HEK293 (cell line): ENCODE results near the gene MOB3C.

Source experiments
- CTCF ChIA-PET: fragments of 350-600 bp; formaldehyde crosslinking; extraction: SDS; loops from one replicate; lab custom pipeline; 2021; ENCODE audit warnings: antibody characterized with exemption; lab: Yijun Ruan, JAX
- POLR2A ChIA-PET: fragments of 300-600 bp; formaldehyde crosslinking; extraction: SDS; loops from one replicate; lab custom pipeline; 2020; ENCODE audit warnings: antibody characterized with exemption, inconsistent platforms; lab: Yijun Ruan, JAX
- H3K27ac ChIP-seq: fragments of 200-500 bp; sonication (Bioruptor generic); 2 replicates; pipeline ENCODE4 v1.5.1; 2014; ENCODE audit warnings: low read depth, low read length, control low read depth, inconsistent platforms; ENCODE audit errors: extremely low read depth
- H3K36me3 ChIP-seq, 2 experiments: fragments of 200-500 bp in 1 of 2; sonication (Bioruptor generic) in 1 of 2; 1 replicate in 1 of 2; 2 replicates in 1 of 2; pipeline ENCODE4 v1.5.1; 2014 to 2017; ENCODE audit warnings: inconsistent platforms in 2 of 2, low read length in 2 of 2; ENCODE audit not compliant: control insufficient read depth in 2 of 2, insufficient read depth in 1 of 2
- H3K4me1 ChIP-seq: fragments of 200-500 bp; sonication (Bioruptor generic); 2 replicates; pipeline ENCODE4 v1.5.1; 2014; ENCODE audit warnings: mild to moderate bottlenecking, low read length, inconsistent platforms; ENCODE audit not compliant: control insufficient read depth, insufficient read depth
- H3K4me3 ChIP-seq: 2 replicates; pipeline ENCODE4 v1.5.1; 2011; ENCODE audit warnings: low read depth, mild to moderate bottlenecking, control low read depth, low read length, moderate library complexity
- H3K9me3 ChIP-seq: fragments of 200-500 bp; sonication (Bioruptor generic); 2 replicates; pipeline ENCODE4 v1.5.1; 2014; ENCODE audit warnings: low read depth, low read length, inconsistent platforms; ENCODE audit not compliant: control insufficient read depth, insufficient read depth
- BCL6B ChIP-seq: fragments of 450-650 bp; formaldehyde crosslinking; IDR thresholded peaks from 2 replicates; pipeline ENCODE4 v1.5.1; 2017; ENCODE audit warnings: missing biosample characterization, missing genetic modification characterization
- FEZF1 ChIP-seq: fragments of 450-650 bp; formaldehyde crosslinking; IDR thresholded peaks from 2 replicates; pipeline ENCODE4 v1.5.1; 2016; ENCODE audit warnings: missing biosample characterization, missing genetic modification characterization
- HIC1 ChIP-seq: fragments of 450-650 bp; formaldehyde crosslinking; IDR thresholded peaks from 2 replicates; pipeline ENCODE4 v1.5.1; 2016; ENCODE audit warnings: missing biosample characterization, missing genetic modification characterization
- KLF17 ChIP-seq: fragments of 450-650 bp; formaldehyde crosslinking; IDR thresholded peaks from 2 replicates; pipeline ENCODE4 v1.5.1; 2016; ENCODE audit warnings: missing biosample characterization, missing genetic modification characterization
- PRDM1 ChIP-seq: fragments of 450-650 bp; formaldehyde crosslinking; IDR thresholded peaks from 2 replicates; pipeline ENCODE4; 2016; ENCODE audit warnings: missing biosample characterization, missing genetic modification characterization
- SALL2 ChIP-seq: fragments of 450-650 bp; formaldehyde crosslinking; IDR thresholded peaks from 2 replicates; pipeline ENCODE4 v1.5.0; 2017; ENCODE audit warnings: missing biosample characterization, mild to moderate bottlenecking, missing genetic modification characterization, borderline replicate concordance
- SCRT1 ChIP-seq: fragments of 450-650 bp; formaldehyde crosslinking; IDR thresholded peaks from 2 replicates; pipeline ENCODE4 v1.5.1; 2016; ENCODE audit warnings: missing biosample characterization, missing genetic modification characterization, borderline replicate concordance
- TCF7L2 ChIP-seq: IDR thresholded peaks from 2 replicates; pipeline ENCODE4 v1.6.1; 2011; ENCODE audit warnings: low read depth, mild to moderate bottlenecking, inconsistent platforms, low read length, moderate library complexity, borderline replicate concordance
- ZFP41 ChIP-seq: fragments of 450-650 bp; formaldehyde crosslinking; IDR thresholded peaks from 2 replicates; pipeline ENCODE4 v1.5.1; 2016; ENCODE audit warnings: missing biosample characterization, missing genetic modification characterization, borderline replicate concordance
- ZFP69B ChIP-seq: fragments of 450-650 bp; formaldehyde crosslinking; IDR thresholded peaks from 2 replicates; pipeline ENCODE4 v1.5.1; 2016; ENCODE audit warnings: missing biosample characterization, missing genetic modification characterization
- ZIC2 ChIP-seq: fragments of 450-650 bp; formaldehyde crosslinking; IDR thresholded peaks from 2 replicates; pipeline ENCODE4 v1.5.1; 2016; ENCODE audit warnings: missing biosample characterization, missing genetic modification characterization
- ZNF2 ChIP-seq: fragments of 450-650 bp; formaldehyde crosslinking; IDR thresholded peaks from 2 replicates; pipeline ENCODE4 v1.5.1; 2016; ENCODE audit warnings: missing biosample characterization, missing genetic modification characterization
- ZNF248 ChIP-seq: fragments of 450-650 bp; formaldehyde crosslinking; IDR thresholded peaks from 2 replicates; pipeline ENCODE4 v1.5.1; 2017; ENCODE audit warnings: missing biosample characterization, missing genetic modification characterization
- ZNF266 ChIP-seq: fragments of 450-650 bp; formaldehyde crosslinking; IDR thresholded peaks from 2 replicates; pipeline ENCODE4 v1.5.1; 2016; ENCODE audit warnings: missing biosample characterization, missing genetic modification characterization, low read depth
- ZNF302 ChIP-seq: fragments of 450-650 bp; formaldehyde crosslinking; IDR thresholded peaks from 2 replicates; pipeline ENCODE4 v1.5.1; 2016; ENCODE audit warnings: missing biosample characterization, missing genetic modification characterization, low read depth
- ZNF324 ChIP-seq: fragments of 450-650 bp; formaldehyde crosslinking; IDR thresholded peaks from 2 replicates; pipeline ENCODE4 v1.5.1; 2016; ENCODE audit warnings: missing biosample characterization, missing genetic modification characterization
- ZNF366 ChIP-seq: fragments of 450-650 bp; formaldehyde crosslinking; conservative IDR thresholded peaks from 2 replicates; pipeline ENCODE4 v1.5.1; 2016; ENCODE audit warnings: missing biosample characterization, missing genetic modification characterization
- ZNF664 ChIP-seq: fragments of 450-650 bp; formaldehyde crosslinking; IDR thresholded peaks from 2 replicates; pipeline ENCODE4 v1.5.1; 2016; ENCODE audit warnings: missing biosample characterization, missing genetic modification characterization
- TF ChIP-seq, protein P1 (sequence below): fragments of 450-650 bp; formaldehyde crosslinking; IDR thresholded peaks from 2 replicates; pipeline ENCODE4 v1.5.1; 2016; ENCODE audit warnings: missing biosample characterization, missing genetic modification characterization, borderline replicate concordance

Gene MOB3C

DNA sequence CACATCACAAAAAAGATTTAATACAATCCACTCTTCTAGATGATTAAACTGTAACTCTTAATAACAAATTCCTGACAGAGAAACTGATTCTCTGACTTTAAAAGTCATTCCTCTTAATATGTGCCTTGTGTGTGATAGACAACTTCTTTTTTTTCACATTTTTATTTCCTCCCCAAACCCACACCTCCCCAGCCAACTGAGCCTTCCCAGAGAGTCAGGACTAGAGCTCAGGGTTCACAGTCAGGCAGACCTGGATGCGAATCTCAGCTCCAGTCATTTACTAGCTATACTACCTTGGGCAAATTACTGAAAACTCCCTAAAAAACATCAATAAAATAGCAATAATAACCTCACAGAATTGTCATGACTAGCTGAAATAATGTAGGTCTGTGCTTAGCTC is 37.4 kb upstream of the MOB3C start:
- Histone ChIP-seq H3K27ac (no peak overlapping the region), H3K36me3 (peaks cover 30 to 87% of the 10 kb centered on the region in 2 experiments)
- POLR2A ChIA-PET: interaction anchor here (0.9 kb wide), 1 partner anchor 13 kb away, joined by 3 read pairs; the partner anchor contains the start of gene ATPAF1

More for the DNA sequence above, 37.4 kb upstream of the MOB3C start:
- Histone ChIP-seq H3K9me3 (no peaks in the 10 kb centered on the region), H3K4me3 (no peak overlapping the region), H3K4me1 (no peaks in the 10 kb centered on the region)
- TF ChIP-seq BCL6B: no peak
- TF ChIP-seq, protein P1, sequence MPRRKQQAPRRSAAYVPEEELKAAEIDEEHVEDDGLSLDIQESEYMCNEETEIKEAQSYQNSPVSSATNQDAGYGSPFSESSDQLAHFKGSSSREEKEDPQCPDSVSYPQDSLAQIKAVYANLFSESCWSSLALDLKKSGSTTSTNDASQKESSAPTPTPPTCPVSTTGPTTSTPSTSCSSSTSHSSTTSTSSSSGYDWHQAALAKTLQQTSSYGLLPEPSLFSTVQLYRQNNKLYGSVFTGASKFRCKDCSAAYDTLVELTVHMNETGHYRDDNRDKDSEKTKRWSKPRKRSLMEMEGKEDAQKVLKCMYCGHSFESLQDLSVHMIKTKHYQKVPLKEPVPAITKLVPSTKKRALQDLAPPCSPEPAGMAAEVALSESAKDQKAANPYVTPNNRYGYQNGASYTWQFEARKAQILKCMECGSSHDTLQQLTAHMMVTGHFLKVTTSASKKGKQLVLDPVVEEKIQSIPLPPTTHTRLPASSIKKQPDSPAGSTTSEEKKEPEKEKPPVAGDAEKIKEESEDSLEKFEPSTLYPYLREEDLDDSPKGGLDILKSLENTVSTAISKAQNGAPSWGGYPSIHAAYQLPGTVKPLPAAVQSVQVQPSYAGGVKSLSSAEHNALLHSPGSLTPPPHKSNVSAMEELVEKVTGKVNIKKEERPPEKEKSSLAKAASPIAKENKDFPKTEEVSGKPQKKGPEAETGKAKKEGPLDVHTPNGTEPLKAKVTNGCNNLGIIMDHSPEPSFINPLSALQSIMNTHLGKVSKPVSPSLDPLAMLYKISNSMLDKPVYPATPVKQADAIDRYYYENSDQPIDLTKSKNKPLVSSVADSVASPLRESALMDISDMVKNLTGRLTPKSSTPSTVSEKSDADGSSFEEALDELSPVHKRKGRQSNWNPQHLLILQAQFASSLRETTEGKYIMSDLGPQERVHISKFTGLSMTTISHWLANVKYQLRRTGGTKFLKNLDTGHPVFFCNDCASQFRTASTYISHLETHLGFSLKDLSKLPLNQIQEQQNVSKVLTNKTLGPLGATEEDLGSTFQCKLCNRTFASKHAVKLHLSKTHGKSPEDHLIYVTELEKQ (tag by site-specific recombination): no peak
- TF ChIP-seq ZNF324 (tag by site-specific recombination): no peak
- TF ChIP-seq FEZF1 (tag by site-specific recombination): no peak
- no peak for TF ChIP-seq SALL2 (tag by site-specific recombination)
- no peak for TF ChIP-seq ZFP41
- TF ChIP-seq ZNF2 (tag by site-specific recombination): no peak
- no peak for TF ChIP-seq ZNF302
- no peak for TF ChIP-seq ZFP69B
- no peak for TF ChIP-seq TCF7L2
- TF ChIP-seq ZNF664 (tag by site-specific recombination): no peak
- no peak for TF ChIP-seq ZNF266 (tag by site-specific recombination)
- no peak for TF ChIP-seq KLF17 (tag by site-specific recombination)
- TF ChIP-seq HIC1 (tag by site-specific recombination): no peak
- no peak for TF ChIP-seq ZNF366
- TF ChIP-seq PRDM1 (tag by site-specific recombination): no peak
- no peak for TF ChIP-seq ZIC2
- TF ChIP-seq ZNF248 (tag by site-specific recombination): no peak
- TF ChIP-seq SCRT1 (tag by site-specific recombination): no peak
- CTCF ChIA-PET: interaction anchor here (0.6 kb wide), 2 partner anchors 31 to 211 kb away, joined by 3 to 10 read pairs; no protein-coding TSS in a partner anchor
